LNCaP clone FGC (cell line): ENCODE measurements around the gene NGB.

Experiments
- DNase-seq: peaks from one replicate; pipeline ENCODE4 v3.0.0-alpha.2; 2011; ENCODE audit warnings: low read depth
- H3K4me3 ChIP-seq: 2 replicates; pipeline ENCODE4 v1.5.1; 2011; ENCODE audit warnings: mild to moderate bottlenecking, low read depth, low read length, control low read depth
- TF ChIP-seq, protein P1 (sequence below): IDR thresholded peaks from 2 replicates; pipeline ENCODE4 v1.5.1; 2012; ENCODE audit warnings: mild to moderate bottlenecking; ENCODE audit not compliant: control insufficient read depth, insufficient read depth; ENCODE audit errors: extremely low read depth

The NGB gene

DNA sequence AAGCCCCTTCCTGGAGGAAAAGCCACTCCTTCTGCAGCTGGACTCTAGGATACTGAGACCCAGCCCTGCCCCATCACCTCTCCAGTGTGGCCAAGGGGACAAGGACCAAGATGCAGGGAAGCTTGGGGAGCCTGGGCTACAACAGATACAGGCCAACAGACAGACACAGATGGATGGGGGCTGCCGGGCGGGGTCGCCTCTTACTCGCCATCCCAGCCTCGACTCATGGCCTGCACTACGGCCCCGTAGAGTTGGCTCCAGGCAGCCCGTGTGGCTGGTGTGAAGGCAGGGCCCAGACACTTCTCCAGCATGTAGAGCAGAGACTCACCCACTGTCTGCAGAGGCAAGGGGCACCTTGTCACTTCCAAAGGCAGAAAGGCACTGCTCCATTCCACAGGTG, 4.7 kb downstream of the NGB start:
- TF ChIP-seq, protein P1, sequence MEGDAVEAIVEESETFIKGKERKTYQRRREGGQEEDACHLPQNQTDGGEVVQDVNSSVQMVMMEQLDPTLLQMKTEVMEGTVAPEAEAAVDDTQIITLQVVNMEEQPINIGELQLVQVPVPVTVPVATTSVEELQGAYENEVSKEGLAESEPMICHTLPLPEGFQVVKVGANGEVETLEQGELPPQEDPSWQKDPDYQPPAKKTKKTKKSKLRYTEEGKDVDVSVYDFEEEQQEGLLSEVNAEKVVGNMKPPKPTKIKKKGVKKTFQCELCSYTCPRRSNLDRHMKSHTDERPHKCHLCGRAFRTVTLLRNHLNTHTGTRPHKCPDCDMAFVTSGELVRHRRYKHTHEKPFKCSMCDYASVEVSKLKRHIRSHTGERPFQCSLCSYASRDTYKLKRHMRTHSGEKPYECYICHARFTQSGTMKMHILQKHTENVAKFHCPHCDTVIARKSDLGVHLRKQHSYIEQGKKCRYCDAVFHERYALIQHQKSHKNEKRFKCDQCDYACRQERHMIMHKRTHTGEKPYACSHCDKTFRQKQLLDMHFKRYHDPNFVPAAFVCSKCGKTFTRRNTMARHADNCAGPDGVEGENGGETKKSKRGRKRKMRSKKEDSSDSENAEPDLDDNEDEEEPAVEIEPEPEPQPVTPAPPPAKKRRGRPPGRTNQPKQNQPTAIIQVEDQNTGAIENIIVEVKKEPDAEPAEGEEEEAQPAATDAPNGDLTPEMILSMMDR = no peak
- no peak overlapping the region for H3K4me3 ChIP-seq
- no peak for DNase-seq

DNA sequence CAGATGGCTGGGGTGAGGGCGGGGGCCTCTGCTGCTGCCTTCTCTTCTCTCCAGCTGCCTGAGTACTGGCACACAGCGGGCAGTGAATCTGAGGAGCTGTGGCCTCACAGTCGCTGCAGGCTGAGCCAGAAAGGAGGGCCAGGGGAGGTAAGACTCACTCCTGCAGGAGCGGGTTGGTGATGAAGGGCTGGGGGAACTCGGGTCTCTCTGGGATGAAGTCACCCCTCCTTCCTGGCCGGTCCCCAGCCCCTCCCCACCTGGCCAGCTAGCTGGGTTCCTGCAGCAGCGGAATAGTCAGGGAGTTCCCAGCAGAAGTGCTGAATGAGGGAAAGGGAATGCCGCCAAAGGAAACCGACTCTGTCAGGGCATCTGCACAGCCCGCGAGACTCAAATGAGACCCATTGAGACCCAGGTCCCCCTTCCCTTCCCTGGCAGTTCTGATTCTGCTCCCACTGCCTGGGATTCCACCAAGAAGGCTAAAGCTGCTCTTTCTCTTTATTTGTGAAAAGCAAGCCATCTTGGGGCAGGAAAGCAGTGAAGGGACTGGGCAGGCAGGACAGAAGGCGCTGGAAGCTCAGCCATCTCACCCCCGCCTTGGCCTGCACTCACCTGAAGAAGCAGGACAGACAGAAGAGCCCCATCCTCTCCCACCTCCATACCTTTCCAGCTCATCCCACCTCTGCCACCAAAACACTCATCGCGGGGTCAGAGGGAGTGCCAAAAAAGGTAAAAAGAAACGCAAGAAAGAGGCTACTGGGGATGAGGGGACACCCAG, 5.3 kb downstream of the NGB start:
- H3K4me3 ChIP-seq = no peak overlapping the region
- TF ChIP-seq, protein P1 = no peak
- no peak for DNase-seq

DNA sequence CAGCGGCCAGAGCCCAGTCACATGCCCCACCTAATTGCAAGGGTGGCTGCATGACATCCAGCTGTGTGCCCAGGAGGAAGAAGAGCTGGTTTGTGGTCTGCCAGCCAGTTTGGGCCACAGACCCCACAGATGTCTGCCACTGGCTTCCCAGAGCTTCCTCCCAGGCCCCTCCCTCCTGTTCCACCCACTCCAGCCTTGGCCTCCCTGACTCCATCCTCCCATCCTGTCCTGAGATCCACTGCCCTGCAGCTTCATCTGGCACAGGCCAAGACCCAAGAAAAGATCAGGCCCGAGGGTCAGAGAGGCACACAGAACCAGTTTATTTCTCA, 5.9 kb downstream of the NGB start:
- no peak for DNase-seq
- H3K4me3 ChIP-seq = no peak overlapping the region
- TF ChIP-seq, protein P1 = no peak

DNA sequence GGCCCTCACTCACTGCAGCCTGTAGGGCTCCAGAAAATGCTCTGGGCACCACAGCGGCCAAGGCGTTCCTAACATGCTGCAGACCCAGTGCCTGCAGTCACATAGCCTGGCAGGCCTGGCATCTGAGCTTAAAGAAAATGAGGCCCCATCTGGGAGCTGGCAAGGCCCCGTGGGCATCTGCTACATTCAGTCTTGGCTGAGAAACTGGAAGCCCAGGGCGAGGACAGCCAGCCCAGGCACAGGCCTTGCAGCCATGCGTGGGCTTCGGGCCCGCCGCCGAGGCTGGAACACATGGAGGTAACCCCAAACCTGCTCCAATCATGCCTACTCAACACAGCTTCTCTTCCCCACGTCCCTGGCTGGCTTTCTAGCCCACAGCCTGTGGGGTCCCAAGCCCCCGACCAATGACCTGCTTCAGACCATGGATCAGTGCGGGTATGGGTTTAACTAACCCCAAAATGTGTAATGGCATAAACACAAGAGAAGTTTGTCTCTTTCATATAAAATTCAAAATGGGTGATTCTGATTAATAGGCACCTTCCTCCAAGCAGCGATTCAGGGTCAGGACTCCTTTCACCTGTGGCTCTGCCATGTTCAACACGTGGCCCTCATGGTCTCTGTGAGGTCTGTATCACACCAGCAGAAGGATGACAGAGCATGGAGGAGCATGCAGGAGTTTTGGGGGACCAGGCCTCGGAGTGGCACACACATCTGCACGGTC, 6.4 kb downstream of the NGB start:
- TF ChIP-seq, protein P1 = no peak
- DNase-seq = no peak

DNA sequence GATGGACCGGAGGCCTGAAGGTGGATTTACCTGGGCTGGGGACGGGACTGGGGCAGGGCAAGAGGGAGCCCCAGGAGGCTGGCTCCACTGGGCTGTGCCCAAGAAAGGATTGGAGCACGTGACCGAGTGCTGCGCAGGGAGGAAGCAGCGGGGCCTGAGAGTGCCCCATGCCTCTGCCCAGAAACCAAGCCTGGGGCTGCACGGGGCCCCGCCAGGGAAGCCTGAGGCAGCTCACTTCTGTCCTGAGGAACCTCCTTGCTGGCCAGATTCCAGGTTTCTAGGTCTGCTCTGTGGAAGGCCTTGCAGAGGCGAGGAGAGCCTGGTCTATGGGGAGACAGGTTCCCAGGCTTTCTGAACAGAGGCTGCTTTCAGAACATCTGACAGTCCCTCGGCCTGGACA, 10.4 kb downstream of the NGB start:
- TF ChIP-seq, protein P1 = no peak
- H3K4me3 ChIP-seq = no peak overlapping the region
- DNase-seq = no peak

More for the DNA sequence above, 6.4 kb downstream of the NGB start:
- H3K4me3 ChIP-seq = no peak overlapping the region

DNA sequence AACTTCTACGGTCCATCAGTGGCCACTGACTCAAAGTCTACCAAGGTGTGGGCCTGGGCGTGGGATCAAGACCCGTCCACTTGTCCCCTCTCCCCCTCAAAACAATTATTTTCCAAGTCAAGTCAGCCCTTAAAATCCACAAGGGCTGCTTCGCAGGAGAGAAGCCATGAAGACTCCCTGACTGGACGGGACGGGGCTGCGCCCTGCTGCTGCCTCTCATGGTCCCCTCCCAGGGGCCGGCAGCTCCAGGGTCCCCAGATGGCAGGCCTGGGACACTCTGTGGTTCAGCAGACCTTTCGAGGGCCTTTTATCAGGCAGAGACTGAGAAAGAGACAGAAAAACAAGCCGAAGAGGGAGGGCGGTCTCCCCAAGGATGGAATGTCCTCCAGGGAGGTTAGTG, 10.8 kb downstream of the NGB start:
- no peak for DNase-seq
- TF ChIP-seq, protein P1 = no peak
- H3K4me3 ChIP-seq = no peak overlapping the region
